Measurements from ENCODE around the gene ATOSB. TPM values are rescaled to one million over a fixed set of nuclear protein-coding genes. Genes with fewer than 3 reads are reported as not detected.

The ATOSB gene
- total and polyA plus RNA-seq, 9 of the 15 experiments (the other 6 are each of a cell fraction or from before 2014, with no cell fraction given) = 0.45 to 8.0 (median 4.2) TPM

- no peak for TF ChIP-seq RREB1 (CRISPR knock-in tag; IDR thresholded peaks at IDR 0.05)
- peak in 1 of 3 experiments; percentile 30; a peak in 1 of 6 replicates for TF ChIP-seq ZBTB11 (CRISPR knock-in tag; IDR thresholded peaks at IDR 0.05)
- TF ChIP-seq IRF9 (tag; IDR thresholded peaks at IDR 0.05) = no peak
- peak; percentile 95 for TF ChIP-seq VEZF1 (CRISPR knock-in tag; IDR thresholded peaks at IDR 0.05)
- TF ChIP-seq CBX8 (IDR thresholded peaks at IDR 0.05; ENCODE audit: borderline replicate concordance, extremely low read depth, low read depth, low read length, poor library complexity, severe bottlenecking) = no peak
- TF ChIP-seq ATF3 (IDR thresholded peaks at IDR 0.05) = no peak
- no peak for TF ChIP-seq ATF3 (CRISPR knock-in tag; conservative IDR thresholded peaks at IDR 0.05)
- peak; percentile 76; the same call in 1 of the 2 replicates for TF ChIP-seq CXXC5 (CRISPR knock-in tag; IDR thresholded peaks at IDR 0.05)
- TF ChIP-seq HNRNPH1 (optimal IDR thresholded peaks at IDR 0.05; ENCODE audit: low read depth, low read length) = no peak
- no peak for TF ChIP-seq ILF3 (IDR thresholded peaks at IDR 0.05; ENCODE audit: borderline replicate concordance)
- TF ChIP-seq MCM3 (IDR thresholded peaks at IDR 0.05) = no peak
Observed at GRCh38 chr9:35161713-35162604, 46.3 kb upstream of the ATOSB start, which contains the start of gene UNC13B (continued).
